Adrenal gland (tissue), 5 donors: ENCODE results near the gene LAMA5.

Experiments
- POLR2A ChIP-seq, 2 donors: fragments of 450-650 bp; IDR thresholded peaks; one replicate each; pipeline ENCODE4 v1.6.1; 2017; ENCODE audit warnings: antibody characterized with exemption in 2 of 2, mild to moderate bottlenecking in 2 of 2, moderate library complexity in 1 of 2
- TF ChIP-seq, protein P1 (sequence below), 6 experiments: fragments of 450-650 bp in 4 of 6; fragments of 200-600 bp in 2 of 6; sonication (generic) in 1 of 6; IDR thresholded peaks; 1 replicate in 5 of 6; 2 replicates in 1 of 6; pipeline versions ENCODE4 v1.5.1 to v1.8.0; 2016 to 2021; ENCODE audit warnings: antibody characterized with exemption in 6 of 6, mild to moderate bottlenecking in 2 of 6, moderate library complexity in 1 of 6
- donor health status: DM: no; HTN: no; CAD: no.

DNA sequence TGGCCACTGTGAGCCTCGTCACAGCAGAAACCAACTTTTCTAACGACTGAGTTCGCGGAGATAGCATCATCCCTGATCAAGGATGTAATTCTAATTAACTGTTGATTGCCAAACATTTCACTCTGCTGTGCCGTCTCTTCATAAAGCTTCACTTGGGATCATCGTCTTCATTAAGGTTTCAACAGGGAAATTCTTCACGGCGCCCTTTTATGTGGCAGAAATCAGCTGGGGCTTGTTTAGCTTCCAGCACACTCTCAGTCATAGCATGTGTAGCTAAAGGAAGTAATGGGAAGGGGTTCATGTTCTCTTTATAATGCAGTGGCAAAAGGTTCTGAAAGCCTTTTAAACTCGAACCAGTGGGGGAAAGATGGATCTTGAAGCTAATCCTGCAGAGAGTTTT, 73.2 kb downstream of the LAMA5 start:
- TF ChIP-seq, protein P1, sequence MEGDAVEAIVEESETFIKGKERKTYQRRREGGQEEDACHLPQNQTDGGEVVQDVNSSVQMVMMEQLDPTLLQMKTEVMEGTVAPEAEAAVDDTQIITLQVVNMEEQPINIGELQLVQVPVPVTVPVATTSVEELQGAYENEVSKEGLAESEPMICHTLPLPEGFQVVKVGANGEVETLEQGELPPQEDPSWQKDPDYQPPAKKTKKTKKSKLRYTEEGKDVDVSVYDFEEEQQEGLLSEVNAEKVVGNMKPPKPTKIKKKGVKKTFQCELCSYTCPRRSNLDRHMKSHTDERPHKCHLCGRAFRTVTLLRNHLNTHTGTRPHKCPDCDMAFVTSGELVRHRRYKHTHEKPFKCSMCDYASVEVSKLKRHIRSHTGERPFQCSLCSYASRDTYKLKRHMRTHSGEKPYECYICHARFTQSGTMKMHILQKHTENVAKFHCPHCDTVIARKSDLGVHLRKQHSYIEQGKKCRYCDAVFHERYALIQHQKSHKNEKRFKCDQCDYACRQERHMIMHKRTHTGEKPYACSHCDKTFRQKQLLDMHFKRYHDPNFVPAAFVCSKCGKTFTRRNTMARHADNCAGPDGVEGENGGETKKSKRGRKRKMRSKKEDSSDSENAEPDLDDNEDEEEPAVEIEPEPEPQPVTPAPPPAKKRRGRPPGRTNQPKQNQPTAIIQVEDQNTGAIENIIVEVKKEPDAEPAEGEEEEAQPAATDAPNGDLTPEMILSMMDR (IDR thresholded peaks at IDR 0.05): no peak
- no peak for TF ChIP-seq POLR2A (IDR thresholded peaks at IDR 0.05)
